Frontal cortex (tissue), 4 donors: ENCODE results near the gene TMPRSS4. TPM values are rescaled to one million over a fixed set of nuclear protein-coding genes. Genes with fewer than 3 reads are reported as not detected.
A peak's percentile ranks its signal among the peaks of the same experiment; 100 is the strongest.
"Not testable (repeated sequence)": the region's sequence is repeated elsewhere in the genome, so short reads cannot be mapped to it uniquely, and the experiment has no call there.

ENCODE experiments used
- DNase-seq, 2 donors: peaks; one replicate each; pipeline ENCODE4 v3.0.0; 2012; ENCODE audit warnings: low spot score in 2 of 2
- FAIRE-seq: peaks from 2 replicates; lab custom pipeline; 2012; peaks lifted over from hg19 to GRCh38; lab: Jason Lieb, UNC
- total RNA-seq: library from RNA; depleted of rRNA; stranded (reverse); fragments of >200 nt; gene quantifications from one replicate; pipeline ENCODE4 v1.2.3, GENCODE V29; 2014
- donor health status: control.
- donor health status: control.
- donor health status: control.

TMPRSS4 gene
- total RNA-seq, 1 donor from 2014 or later: not detected

GRCh38 chr11:118055966-118056365 is 20.9 kb upstream of the TMPRSS4 start:
- DNase-seq: no peak
- FAIRE-seq: no peak

- no peak for FAIRE-seq
- no peak for DNase-seq
Measured at GRCh38 chr11:118056806-118057205, 20.1 kb upstream of the TMPRSS4 start.

- FAIRE-seq: no peak
Measured at GRCh38 chr11:118057251-118058145, 19.4 kb upstream of the TMPRSS4 start.

GRCh38 chr11:118058311-118059245 is 18.3 kb upstream of the TMPRSS4 start:
- no peak for DNase-seq
- no peak for FAIRE-seq

More at GRCh38 chr11:118057251-118058145, 19.4 kb upstream of the TMPRSS4 start:
- no peak for DNase-seq

GRCh38 chr11:118059246-118059940 is 17.5 kb upstream of the TMPRSS4 start:
- no peak for FAIRE-seq
- no peak for DNase-seq

- DNase-seq (no peak), FAIRE-seq (no peak)
Measured at GRCh38 chr11:118060081-118060661, 16.7 kb upstream of the TMPRSS4 start.

- no peak for FAIRE-seq
- DNase-seq: no peak
Measured at GRCh38 chr11:118060869-118061268, 16.0 kb upstream of the TMPRSS4 start.

GRCh38 chr11:118061586-118062125 is 15.2 kb upstream of the TMPRSS4 start:
- FAIRE-seq: no peak
- no peak for DNase-seq

GRCh38 chr11:118062181-118062580 is 14.7 kb upstream of the TMPRSS4 start:
- not testable (repeated sequence) for FAIRE-seq, DNase-seq

- not testable (repeated sequence) for FAIRE-seq, DNase-seq
Measured at GRCh38 chr11:118062631-118063030, 14.2 kb upstream of the TMPRSS4 start.

- FAIRE-seq (no peak), DNase-seq (no peak)
Measured at GRCh38 chr11:118064956-118065355, 11.9 kb upstream of the TMPRSS4 start.

GRCh38 chr11:118065384-118065783 is 11.5 kb upstream of the TMPRSS4 start:
- FAIRE-seq (no peak), DNase-seq (no peak)

GRCh38 chr11:118067006-118067405 is 9.9 kb upstream of the TMPRSS4 start:
- DNase-seq (no peak), FAIRE-seq (no peak)

- FAIRE-seq (no peak), DNase-seq (peak in 1 of 2 donors; percentile 19)
Measured at GRCh38 chr11:118068206-118068944, 8.5 kb upstream of the TMPRSS4 start.

GRCh38 chr11:118068945-118069612 is 7.8 kb upstream of the TMPRSS4 start:
- FAIRE-seq (no peak), DNase-seq (no peak)

- no peak for FAIRE-seq
- no peak for DNase-seq
Measured at GRCh38 chr11:118071416-118072030, 5.4 kb upstream of the TMPRSS4 start.

GRCh38 chr11:118073554-118073953 is 3.3 kb upstream of the TMPRSS4 start:
- DNase-seq: no peak
- FAIRE-seq: no peak
